Ectodermal cell (in vitro differentiated cells): ENCODE results near the gene ALDH3B2.
"Not testable (repeated sequence)": the region's sequence is repeated elsewhere in the genome, so short reads cannot be mapped to it uniquely, and the experiment has no call there.

Source experiments
- H3K27ac ChIP-seq: 2 replicates; pipeline ENCODE4 v1.7.0; 2013; ENCODE audit warnings: mild to moderate bottlenecking, low read depth, low read length; ENCODE audit not compliant: insufficient read depth, poor library complexity, severe bottlenecking
- H3K27me3 ChIP-seq: 2 replicates; pipeline ENCODE4 v1.7.0; 2013; ENCODE audit warnings: mild to moderate bottlenecking, low read length; ENCODE audit not compliant: insufficient read depth, control insufficient read depth, poor library complexity, severe bottlenecking
- H3K36me3 ChIP-seq: one replicate; pipeline ENCODE4 v1.7.0; 2013; ENCODE audit warnings: low read length; ENCODE audit not compliant: control insufficient read depth, insufficient read depth
- H3K4me1 ChIP-seq: one replicate; pipeline ENCODE4 v1.7.0; 2013; ENCODE audit warnings: low read length; ENCODE audit not compliant: control insufficient read depth, insufficient read depth
- H3K4me3 ChIP-seq: 2 replicates; pipeline ENCODE4 v1.7.0; 2013; ENCODE audit warnings: low read depth, low read length, control low read depth; ENCODE audit not compliant: insufficient read depth
- H3K9me3 ChIP-seq: 2 replicates; pipeline ENCODE4 v1.7.0; 2013; ENCODE audit warnings: mild to moderate bottlenecking, low read length, moderate library complexity; ENCODE audit not compliant: control insufficient read depth
- WGBS, 2 experiments: methylation state at CpG; one replicate each; pipeline ENCODE4 v1.1.7; 2013; ENCODE audit warnings: missing lambda C conversion rate in 2 of 2; 5-methylcytosine and 5-hydroxymethylcytosine counted together

The ALDH3B2 gene

DNA sequence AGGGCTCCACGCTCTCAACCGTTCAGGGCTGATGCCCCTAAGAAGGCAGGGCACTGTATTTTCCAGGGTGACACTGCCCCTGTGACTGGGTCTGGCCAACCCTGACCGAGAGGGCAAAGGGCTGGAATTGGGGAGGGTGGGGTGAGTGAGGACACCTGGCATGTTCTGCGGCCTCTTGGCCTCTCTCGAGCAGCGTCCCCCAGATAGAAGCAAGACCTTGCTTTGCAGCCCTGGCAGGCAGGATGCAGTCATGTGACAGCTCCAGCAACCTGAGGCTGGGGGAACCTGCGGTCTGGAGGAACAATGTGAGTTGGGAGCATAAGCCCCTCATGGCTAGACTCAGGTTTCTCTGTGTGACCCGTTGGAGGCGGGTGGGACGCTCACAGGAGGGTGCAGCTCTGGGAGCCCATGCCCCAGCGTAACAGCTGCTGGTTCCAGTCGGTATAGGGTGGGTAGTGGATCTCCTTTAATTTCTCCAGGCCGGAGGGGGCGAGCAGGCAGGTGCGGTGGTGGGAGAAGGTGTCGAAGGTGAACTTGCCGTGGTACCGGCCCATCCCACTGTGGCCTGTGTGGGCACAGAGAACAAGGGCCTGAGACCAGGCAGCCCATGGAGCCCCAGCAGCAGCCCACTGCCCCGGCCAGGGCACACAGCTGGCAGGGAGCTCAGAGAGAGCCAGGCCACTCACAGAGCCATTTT, 11.4 kb downstream of the ALDH3B2 start:
- WGBS, 2 experiments: 91 to 92% methylated on average over 19 of the region's 19 CpGs

DNA sequence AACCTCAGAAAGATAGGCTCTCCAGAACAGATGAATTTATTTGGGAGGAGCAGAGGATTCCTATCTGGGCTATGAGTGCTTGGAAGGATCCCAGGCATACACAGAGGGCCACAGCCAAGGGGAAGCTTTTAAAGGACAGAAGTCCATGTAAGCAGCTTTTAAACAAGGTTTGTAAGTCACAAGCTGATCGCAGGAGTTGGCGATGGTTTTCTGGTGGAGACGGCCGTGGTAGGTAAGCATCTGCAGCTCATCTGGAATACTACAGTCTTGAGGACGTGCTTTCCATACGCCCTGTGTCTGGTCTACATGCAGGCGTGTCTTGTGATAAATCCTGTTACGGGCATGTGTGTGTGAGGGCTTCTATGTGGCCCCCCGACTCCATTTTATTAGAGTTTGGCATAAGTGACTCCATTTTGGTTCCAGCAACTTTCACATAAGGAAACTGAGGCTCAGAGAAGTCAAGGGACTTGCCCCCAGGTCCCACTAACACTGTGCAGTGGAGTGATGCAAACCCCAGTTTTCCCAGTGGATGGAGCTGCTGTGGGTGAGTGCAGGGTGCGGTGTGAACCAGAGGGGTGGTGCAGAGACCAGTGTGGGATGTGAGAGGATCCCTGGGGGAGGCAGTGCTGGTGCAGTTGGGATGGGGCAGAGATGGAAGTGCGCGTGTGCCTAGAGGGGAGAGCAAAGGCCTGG, 12.1 kb downstream of the ALDH3B2 start:
- Histone ChIP-seq H3K27ac (no peak overlapping the region), H3K36me3 (no peaks in the 10 kb centered on the region), H3K4me1 (no peaks in the 10 kb centered on the region), H3K4me3 (no peak overlapping the region), H3K9me3 (no peaks in the 10 kb centered on the region), H3K27me3 (no peaks in the 10 kb centered on the region)
- WGBS, 2 experiments: 93 to 95% methylated on average over 12 of the region's 12 CpGs

More for the DNA sequence above, 11.4 kb downstream of the ALDH3B2 start:
- Histone ChIP-seq H3K27ac (no peak overlapping the region), H3K27me3 (no peaks in the 10 kb centered on the region), H3K4me1 (no peaks in the 10 kb centered on the region), H3K9me3 (no peaks in the 10 kb centered on the region), H3K36me3 (no peaks in the 10 kb centered on the region), H3K4me3 (no peak overlapping the region)

DNA sequence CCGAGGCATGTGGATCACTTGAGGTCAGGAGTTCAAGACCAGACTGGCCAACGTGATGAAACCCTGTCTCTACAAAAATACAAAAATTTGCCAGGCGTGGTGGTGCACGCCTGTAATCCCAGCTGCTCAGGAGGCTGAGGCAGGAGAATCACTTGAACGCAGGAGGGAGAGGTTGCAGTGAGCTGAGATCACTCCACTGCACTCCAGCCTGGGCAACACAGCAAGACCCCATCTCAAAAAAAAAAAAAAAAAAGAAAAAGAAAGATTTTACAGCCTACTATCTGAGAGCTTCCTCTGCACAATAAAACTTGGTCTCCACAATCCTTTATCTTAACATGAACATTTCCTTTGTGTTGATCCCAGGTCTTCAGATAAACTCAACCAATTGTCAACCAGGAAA, 13.7 kb downstream of the ALDH3B2 start:
- H3K27me3 ChIP-seq, H3K4me3 ChIP-seq, H3K4me1 ChIP-seq, H3K9me3 ChIP-seq, H3K27ac ChIP-seq, H3K36me3 ChIP-seq: not testable (repeated sequence)
- WGBS, 2 experiments: 84 to 95% methylated on average over 5 of the region's 5 CpGs

DNA sequence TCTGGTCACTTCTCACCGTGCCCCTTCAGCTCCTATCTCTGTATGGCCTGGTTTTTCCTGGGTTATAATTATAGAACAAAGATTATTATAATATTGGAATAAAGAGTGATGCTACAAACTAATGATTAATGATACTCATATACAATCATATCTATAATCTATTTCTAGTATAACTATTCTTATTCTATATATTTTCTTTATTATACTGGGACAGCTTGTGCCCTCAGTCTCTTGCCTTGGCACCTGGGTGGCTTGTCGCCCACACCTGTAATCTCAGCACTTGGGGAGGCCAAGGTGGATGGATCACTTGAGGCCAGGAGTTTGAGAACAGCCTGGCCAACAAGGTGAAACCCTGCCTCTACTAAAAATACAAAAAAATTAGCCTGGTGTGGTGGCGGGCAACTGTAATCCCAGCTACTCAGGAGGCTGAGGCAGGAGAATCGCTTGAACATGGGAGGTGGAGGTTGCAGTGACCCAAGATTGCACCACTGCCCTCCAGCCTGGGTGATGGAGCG, 14.7 kb downstream of the ALDH3B2 start:
- H3K9me3 ChIP-seq, H3K36me3 ChIP-seq, H3K4me1 ChIP-seq, H3K27ac ChIP-seq, H3K27me3 ChIP-seq, H3K4me3 ChIP-seq: not testable (repeated sequence)
- WGBS, 2 experiments: 71 to 87% methylated on average over 4 to 5 of the region's 5 CpGs

DNA sequence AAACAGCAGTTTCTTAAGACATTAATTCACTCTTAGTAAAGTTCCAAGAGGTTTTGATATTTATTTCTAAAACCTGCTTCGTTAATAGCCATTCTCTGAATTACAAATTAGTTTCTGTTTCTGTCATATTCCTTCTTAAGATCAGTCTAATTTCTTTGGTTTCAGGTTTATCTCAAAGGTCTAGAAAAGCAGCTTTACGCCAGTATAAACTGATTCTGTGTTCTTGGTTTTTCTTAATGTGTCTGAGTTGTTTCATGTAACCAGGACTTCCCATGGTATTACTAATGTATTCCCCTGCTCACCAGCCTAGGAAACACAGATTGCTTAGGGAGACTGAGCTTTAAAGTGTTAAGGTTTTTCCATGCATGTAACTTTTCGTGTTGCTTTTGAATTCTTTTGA, 17.1 kb downstream of the ALDH3B2 start:
- Histone ChIP-seq H3K27ac (no peak overlapping the region), H3K4me3 (no peak overlapping the region), H3K27me3 (no peaks in the 10 kb centered on the region), H3K9me3 (peaks cover 8% of the 10 kb centered on the region), H3K4me1 (no peaks in the 10 kb centered on the region), H3K36me3 (no peaks in the 10 kb centered on the region)
- WGBS, 2 experiments: 56 to 60% methylated on average over 3 of the region's 3 CpGs

DNA sequence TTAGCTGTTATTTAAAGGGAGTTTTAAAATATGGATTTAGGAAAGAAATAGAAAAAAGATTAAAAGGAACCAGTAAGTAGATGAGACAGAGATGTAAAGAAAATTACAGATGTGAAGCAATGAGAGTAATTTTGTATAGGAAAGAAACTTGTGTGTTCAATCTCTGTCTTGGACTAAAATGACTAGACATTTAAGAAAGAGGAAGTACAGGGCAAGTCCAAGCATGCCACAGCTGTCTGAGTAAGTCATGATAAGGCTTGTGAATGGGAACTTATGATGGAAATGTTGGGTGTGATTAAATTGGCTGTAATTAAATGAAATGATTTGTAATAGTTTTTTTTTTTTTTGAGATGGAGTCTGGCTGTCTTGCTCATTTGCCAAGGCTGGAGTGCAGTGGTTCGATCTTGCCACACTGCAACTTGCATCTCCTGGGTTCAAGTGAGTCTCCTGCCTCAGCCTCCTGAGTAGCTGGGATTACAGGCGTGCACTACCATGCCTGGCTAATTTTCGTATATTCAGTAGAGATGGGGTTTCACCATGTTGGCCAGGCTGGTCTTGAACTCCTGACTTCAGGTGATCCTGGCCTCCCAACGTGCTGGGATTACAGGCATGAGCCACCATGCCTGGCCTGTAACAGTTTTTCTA, 18.0 kb downstream of the ALDH3B2 start:
- H3K36me3 ChIP-seq: no peaks in the 10 kb centered on the region
- no peak overlapping the region for H3K4me3 ChIP-seq
- 93% methylated on average over 4 of the region's 4 CpGs for whole genome bisulfite sequencing, 2 experiments
- H3K27ac ChIP-seq: no peak overlapping the region
- H3K9me3 ChIP-seq: peaks cover 8% of the 10 kb centered on the region
- H3K4me1 ChIP-seq: no peaks in the 10 kb centered on the region
- H3K27me3 ChIP-seq: no peaks in the 10 kb centered on the region

DNA sequence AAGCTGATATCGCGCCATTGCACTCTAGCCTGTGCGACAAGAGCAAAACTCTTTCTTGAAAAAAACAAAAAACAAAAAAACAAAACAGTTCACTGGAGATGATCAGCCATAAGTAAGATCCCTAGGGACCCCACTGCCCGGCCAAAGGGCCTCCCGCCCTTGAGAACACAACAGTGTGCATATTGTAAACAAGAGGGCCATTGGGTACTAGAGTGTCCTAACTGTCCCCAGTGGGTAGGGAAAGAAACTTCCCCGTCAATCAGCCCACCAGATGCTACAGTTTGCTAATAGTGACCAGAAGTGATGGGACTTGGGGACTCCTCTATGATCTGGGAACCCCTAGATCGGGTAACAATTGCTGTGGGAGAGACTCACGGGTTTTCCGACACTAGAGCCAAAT, 20.2 kb downstream of the ALDH3B2 start:
- Histone ChIP-seq H3K4me3 (no peak overlapping the region), H3K27ac (no peak overlapping the region), H3K27me3 (no peaks in the 10 kb centered on the region), H3K4me1 (no peaks in the 10 kb centered on the region), H3K36me3 (no peaks in the 10 kb centered on the region), H3K9me3 (peaks cover 8% of the 10 kb centered on the region)
- 82 to 83% methylated on average over 9 of the region's 9 CpGs for WGBS, 2 experiments

DNA sequence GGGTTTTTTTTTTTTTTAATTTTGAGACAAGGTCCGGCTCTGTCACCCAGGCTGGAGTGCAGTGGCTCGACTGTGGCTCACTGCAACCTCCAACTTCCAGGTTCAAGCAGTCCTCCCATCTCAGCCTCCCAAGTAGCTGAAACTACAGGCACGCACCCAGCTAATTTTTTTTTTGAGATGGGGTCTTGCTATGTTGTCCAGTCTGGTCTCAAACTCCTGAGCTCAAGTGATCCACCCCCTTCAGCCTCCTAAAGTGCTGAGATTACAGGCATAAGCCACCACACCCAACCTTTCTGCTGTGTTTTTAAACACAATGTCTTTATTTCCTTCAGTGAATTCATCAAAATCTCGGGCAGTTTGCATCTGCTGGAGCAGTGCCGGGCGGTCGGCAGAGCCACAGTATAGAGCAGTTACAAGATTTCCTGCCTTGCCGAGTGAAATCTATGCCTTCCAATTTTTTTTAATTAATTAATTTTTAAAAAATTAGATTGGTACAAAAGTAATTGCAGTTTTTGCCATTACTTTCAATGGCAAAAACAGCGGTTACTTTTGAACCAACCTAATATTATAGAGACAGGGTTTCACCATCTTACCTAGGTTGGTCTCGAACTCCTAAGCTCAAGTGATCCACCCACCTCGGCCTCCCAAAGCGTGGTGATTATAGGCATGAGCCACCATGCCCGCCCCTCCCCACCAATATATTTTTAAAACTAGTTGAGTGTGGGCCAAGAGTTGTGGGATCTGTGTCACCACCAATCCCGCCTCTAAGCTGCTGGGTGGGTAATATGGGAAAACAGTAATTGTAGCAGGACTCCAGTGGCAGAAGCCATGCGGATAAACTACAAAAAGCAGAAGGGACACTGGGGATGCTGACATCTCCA, 21.2 kb downstream of the ALDH3B2 start:
- Histone ChIP-seq H3K4me3 (no peak overlapping the region), H3K4me1 (no peaks in the 10 kb centered on the region), H3K27ac (no peak overlapping the region), H3K9me3 (peaks cover 8% of the 10 kb centered on the region), H3K27me3 (no peaks in the 10 kb centered on the region), H3K36me3 (no peaks in the 10 kb centered on the region)
- WGBS, 2 experiments: 88 to 93% methylated on average over 13 to 15 of the region's 15 CpGs

DNA sequence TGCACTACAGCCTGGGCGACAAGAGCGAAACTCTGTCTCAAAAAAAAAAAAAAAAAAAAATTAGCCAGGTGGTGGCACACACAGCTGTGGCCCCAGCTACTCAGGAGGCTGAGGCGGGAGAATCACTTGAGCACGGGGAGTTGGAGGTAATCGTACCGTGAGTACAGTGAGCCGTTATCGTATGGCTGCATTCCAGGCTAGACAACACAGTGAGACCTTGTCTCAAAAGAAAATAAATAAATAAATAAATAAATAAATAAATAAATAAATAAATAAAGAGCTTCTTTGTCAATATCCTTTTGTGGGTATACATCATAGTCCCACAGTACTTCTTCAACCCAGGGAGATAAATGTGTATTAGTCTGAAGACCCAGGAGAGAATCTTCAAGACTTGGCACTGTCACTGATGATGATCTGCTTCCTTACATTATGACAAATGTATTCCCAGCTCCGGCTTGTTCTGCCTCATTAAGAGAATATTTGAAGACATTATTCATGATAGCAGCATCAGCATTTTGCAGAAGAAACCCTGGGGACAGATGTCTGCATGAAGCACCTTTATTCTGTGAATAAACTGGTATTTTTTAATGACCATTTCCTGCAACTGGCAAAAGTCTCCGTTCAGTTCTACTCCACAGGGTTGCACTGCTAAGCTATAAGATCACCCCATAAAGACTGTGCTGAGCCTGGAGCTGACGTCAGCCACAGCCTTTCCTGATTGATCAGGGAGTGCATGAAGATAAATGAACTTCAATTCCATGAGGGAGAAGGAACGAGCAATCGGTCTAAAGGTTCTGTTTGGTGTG, 22.2 kb downstream of the ALDH3B2 start:
- Histone ChIP-seq H3K27me3 (no peaks in the 10 kb centered on the region), H3K4me3 (no peak overlapping the region), H3K27ac (no peak overlapping the region), H3K4me1 (no peaks in the 10 kb centered on the region), H3K36me3 (no peaks in the 10 kb centered on the region), H3K9me3 (peaks cover 8% of the 10 kb centered on the region)
- 79 to 82% methylated on average over 11 of the region's 13 CpGs for WGBS, 2 experiments
